ENCODE measurements around the gene RNF40. TPM values are rescaled to one million over a fixed set of nuclear protein-coding genes. Genes with fewer than 3 reads are reported as not detected.

RNF40 gene
- total and polyA plus RNA-seq, 2 donors (not counting 1 experiment from before 2014, with no cell fraction given) = 42.0 to 56.8 TPM

DNA sequence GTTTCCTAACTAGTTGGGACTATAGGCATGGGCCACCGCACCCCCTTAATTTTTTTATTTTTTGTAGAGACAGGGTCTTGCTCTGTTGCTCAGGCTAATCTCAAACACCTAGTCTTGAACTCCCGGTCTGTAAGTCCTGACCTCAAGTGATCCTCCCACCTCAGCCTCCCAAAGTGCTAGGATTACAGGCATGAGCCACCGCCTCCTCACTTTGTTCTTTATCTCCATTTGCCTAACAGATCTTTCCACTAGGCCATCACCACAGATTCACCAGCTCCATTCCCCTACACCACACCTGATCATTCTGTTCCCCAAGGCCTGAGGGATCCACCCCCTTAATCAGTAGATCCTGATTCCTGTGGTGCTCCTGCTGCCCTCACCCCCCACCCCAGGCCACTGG lies 32.5 kb downstream of the RNF40 start:
- DNase-seq (ENCODE audit: low read depth in 2 of 2) = no peak
- H3K4me3 ChIP-seq (replicated peaks in 1 of 4; ENCODE audit: control extremely low read depth in 1 of 4, insufficient read depth in 1 of 4, low read depth in 3 of 4, low read length in 4 of 4) = no peak overlapping the region
- H3K79me2 ChIP-seq (ENCODE audit: control insufficient read depth, insufficient read depth, low read length) = no peaks in the 10 kb centered on the region
- H3K4me2 ChIP-seq (ENCODE audit: extremely low read depth, insufficient read depth, low read length) = no peak overlapping the region
- no peak overlapping the region for H3K27ac ChIP-seq (ENCODE audit: insufficient read depth, low read length)
- no peaks in the 10 kb centered on the region for H4K20me1 ChIP-seq (ENCODE audit: control insufficient read depth, extremely low read depth, insufficient read depth, low read length)
- no peaks in the 10 kb centered on the region for H3K4me1 ChIP-seq (ENCODE audit: control insufficient read depth, extremely low read depth, insufficient read depth, low read length)
- no peak overlapping the region for H3K9ac ChIP-seq (ENCODE audit: insufficient read depth, low read length)
- H3K36me3 ChIP-seq (ENCODE audit: control insufficient read depth, insufficient read depth, low read length) = no peaks in the 10 kb centered on the region
- TF ChIP-seq, protein P1, sequence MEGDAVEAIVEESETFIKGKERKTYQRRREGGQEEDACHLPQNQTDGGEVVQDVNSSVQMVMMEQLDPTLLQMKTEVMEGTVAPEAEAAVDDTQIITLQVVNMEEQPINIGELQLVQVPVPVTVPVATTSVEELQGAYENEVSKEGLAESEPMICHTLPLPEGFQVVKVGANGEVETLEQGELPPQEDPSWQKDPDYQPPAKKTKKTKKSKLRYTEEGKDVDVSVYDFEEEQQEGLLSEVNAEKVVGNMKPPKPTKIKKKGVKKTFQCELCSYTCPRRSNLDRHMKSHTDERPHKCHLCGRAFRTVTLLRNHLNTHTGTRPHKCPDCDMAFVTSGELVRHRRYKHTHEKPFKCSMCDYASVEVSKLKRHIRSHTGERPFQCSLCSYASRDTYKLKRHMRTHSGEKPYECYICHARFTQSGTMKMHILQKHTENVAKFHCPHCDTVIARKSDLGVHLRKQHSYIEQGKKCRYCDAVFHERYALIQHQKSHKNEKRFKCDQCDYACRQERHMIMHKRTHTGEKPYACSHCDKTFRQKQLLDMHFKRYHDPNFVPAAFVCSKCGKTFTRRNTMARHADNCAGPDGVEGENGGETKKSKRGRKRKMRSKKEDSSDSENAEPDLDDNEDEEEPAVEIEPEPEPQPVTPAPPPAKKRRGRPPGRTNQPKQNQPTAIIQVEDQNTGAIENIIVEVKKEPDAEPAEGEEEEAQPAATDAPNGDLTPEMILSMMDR (conservative IDR thresholded peaks at IDR 0.05 in 1 of 2, IDR thresholded peaks at IDR 0.05 in 1 of 2; ENCODE audit: low read depth in 1 of 2, low read length in 2 of 2) = no peak
- no peak for TF ChIP-seq EZH2 (IDR thresholded peaks at IDR 0.05; ENCODE audit: low read length, missing control alignments)
- no peaks in the 10 kb centered on the region for H3K27me3 ChIP-seq (ENCODE audit: control insufficient read depth, insufficient read depth, low read length)
- H2AFZ ChIP-seq (ENCODE audit: low read length) = no peak overlapping the region
- no peaks in the 10 kb centered on the region for H3K9me3 ChIP-seq (ENCODE audit: control insufficient read depth, insufficient read depth, low read depth, low read length)

DNA sequence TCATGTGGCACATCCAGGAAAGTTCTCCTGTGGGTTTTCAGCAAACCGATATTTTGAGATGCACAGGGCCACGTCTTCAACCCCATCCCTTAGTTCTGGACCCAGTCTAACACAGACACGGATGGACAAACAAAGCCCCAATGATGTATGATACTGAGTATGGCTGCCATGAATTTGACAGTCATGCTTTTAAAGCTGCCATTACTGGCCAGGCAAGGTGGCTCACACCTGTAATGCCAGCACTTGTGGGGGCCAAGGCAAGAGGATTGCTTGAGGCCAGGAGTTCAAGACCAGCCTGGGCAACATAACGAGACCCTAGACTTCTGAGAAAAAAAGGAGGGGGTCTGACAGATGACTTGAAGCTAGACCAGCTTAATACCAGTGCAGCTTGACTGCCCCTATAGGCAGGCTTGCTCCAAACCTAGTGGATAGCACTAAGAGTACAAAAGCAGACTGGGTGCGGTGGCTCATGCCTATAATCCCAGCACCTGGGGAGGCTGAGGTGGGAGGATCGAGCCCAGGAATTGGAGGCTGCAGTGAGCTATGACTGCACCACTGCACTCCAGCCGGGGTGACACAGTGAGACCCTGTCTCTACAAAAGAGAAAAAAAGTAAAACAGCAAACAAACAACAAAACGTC lies 35.7 kb downstream of the RNF40 start:
- Histone ChIP-seq H2AFZ (ENCODE audit: low read length) (no peak overlapping the region), H3K27ac (ENCODE audit: insufficient read depth, low read length) (no peak overlapping the region), H3K79me2 (ENCODE audit: control insufficient read depth, insufficient read depth, low read length) (no peaks in the 10 kb centered on the region), H4K20me1 (ENCODE audit: control insufficient read depth, extremely low read depth, insufficient read depth, low read length) (no peaks in the 10 kb centered on the region), H3K9me3 (ENCODE audit: control insufficient read depth, insufficient read depth, low read depth, low read length) (no peaks in the 10 kb centered on the region), H3K27me3 (ENCODE audit: control insufficient read depth, insufficient read depth, low read length) (no peaks in the 10 kb centered on the region), H3K4me1 (ENCODE audit: control insufficient read depth, extremely low read depth, insufficient read depth, low read length) (no peaks in the 10 kb centered on the region), H3K9ac (ENCODE audit: insufficient read depth, low read length) (no peak overlapping the region), H3K4me3 (replicated peaks in 1 of 4; ENCODE audit: control extremely low read depth in 1 of 4, insufficient read depth in 1 of 4, low read depth in 3 of 4, low read length in 4 of 4) (no peak overlapping the region), H3K4me2 (ENCODE audit: extremely low read depth, insufficient read depth, low read length) (no peak overlapping the region), H3K36me3 (ENCODE audit: control insufficient read depth, insufficient read depth, low read length) (no peaks in the 10 kb centered on the region)
- TF ChIP-seq EZH2 (IDR thresholded peaks at IDR 0.05; ENCODE audit: low read length, missing control alignments) = no peak
- TF ChIP-seq, protein P1 (conservative IDR thresholded peaks at IDR 0.05 in 1 of 2, IDR thresholded peaks at IDR 0.05 in 1 of 2; ENCODE audit: low read depth in 1 of 2, low read length in 2 of 2) = no peak
- no peak for DNase-seq (ENCODE audit: low read depth in 2 of 2)

DNA sequence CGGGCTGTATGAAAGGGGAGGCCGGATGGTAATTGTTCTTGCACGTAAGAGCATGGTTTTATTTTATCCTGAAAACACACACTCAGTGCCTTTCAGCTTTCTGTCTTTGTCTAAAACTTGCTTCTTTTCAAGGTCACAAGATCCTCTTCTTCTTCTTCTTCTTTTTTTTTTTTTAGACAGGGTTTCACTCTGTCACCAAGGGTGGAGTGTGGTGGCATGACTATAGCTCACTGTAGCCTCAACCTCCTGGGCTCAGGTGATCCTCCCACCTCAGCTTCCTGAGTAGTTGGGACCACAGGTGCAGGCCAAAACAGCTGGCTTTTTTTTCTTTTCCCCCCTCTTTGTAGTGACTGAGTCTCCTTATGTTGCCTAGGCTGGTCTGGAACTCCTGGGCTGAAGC lies 40.8 kb downstream of the RNF40 start:
- H2AFZ ChIP-seq (ENCODE audit: low read length) = no peak overlapping the region
- no peaks in the 10 kb centered on the region for H4K20me1 ChIP-seq (ENCODE audit: control insufficient read depth, extremely low read depth, insufficient read depth, low read length)
- no peaks in the 10 kb centered on the region for H3K36me3 ChIP-seq (ENCODE audit: control insufficient read depth, insufficient read depth, low read length)
- H3K4me2 ChIP-seq (ENCODE audit: extremely low read depth, insufficient read depth, low read length) = no peak overlapping the region
- no peak overlapping the region for H3K9ac ChIP-seq (ENCODE audit: insufficient read depth, low read length)
- H3K27ac ChIP-seq (ENCODE audit: insufficient read depth, low read length) = no peak overlapping the region
- H3K9me3 ChIP-seq (ENCODE audit: control insufficient read depth, insufficient read depth, low read depth, low read length) = no peaks in the 10 kb centered on the region
- H3K4me3 ChIP-seq (replicated peaks in 1 of 4; ENCODE audit: control extremely low read depth in 1 of 4, insufficient read depth in 1 of 4, low read depth in 3 of 4, low read length in 4 of 4) = no peak overlapping the region
- no peaks in the 10 kb centered on the region for H3K27me3 ChIP-seq (ENCODE audit: control insufficient read depth, insufficient read depth, low read length)
- no peak for TF ChIP-seq EZH2 (IDR thresholded peaks at IDR 0.05; ENCODE audit: low read length, missing control alignments)
- TF ChIP-seq, protein P1 (conservative IDR thresholded peaks at IDR 0.05 in 1 of 2, IDR thresholded peaks at IDR 0.05 in 1 of 2; ENCODE audit: low read depth in 1 of 2, low read length in 2 of 2) = no peak
- H3K79me2 ChIP-seq (ENCODE audit: control insufficient read depth, insufficient read depth, low read length) = no peaks in the 10 kb centered on the region
- DNase-seq (ENCODE audit: low read depth in 2 of 2) = no peak
- peaks cover 3% of the 10 kb centered on the region for H3K4me1 ChIP-seq (ENCODE audit: control insufficient read depth, extremely low read depth, insufficient read depth, low read length)
